HG03103 (cell line): ENCODE measurements around the gene SLC13A2.

Source experiments
- ATAC-seq: cut with Tn5 transposase; IDR thresholded peaks from one replicate; pipeline ENCODE4 v1.9.1; 2021; ENCODE audit warnings: low read depth; ENCODE audit not compliant: unreplicated experiment

The SLC13A2 gene

DNA sequence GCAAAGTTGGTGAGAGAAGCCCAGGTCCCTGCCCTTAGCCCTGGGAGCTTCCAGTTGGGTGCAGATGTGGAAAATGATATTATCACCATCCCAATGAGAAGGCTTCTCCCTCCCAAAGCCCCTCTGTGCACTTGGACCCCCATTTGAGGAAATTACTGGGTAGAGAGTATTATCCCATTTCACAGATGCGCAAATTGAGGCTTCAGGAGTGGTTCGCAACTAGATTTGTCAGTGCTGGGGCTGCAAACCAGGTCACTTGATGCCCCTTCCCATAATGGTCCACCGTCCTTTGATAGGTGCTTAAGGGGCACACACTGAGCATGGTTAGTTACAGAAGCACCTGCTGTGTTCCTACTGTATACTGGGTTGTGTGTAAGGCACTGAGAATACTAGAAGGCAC is 18.4 kb downstream of the SLC13A2 start:
- no peak for ATAC-seq

GRCh38 chr17:28492352-28493310 is 19.2 kb downstream of the SLC13A2 start:
- ATAC-seq = no peak

- no peak for ATAC-seq
Measured at GRCh38 chr17:28493460-28493859, 20.0 kb downstream of the SLC13A2 start.

- ATAC-seq = no peak
Measured at GRCh38 chr17:28494445-28495188, 21.2 kb downstream of the SLC13A2 start.

DNA sequence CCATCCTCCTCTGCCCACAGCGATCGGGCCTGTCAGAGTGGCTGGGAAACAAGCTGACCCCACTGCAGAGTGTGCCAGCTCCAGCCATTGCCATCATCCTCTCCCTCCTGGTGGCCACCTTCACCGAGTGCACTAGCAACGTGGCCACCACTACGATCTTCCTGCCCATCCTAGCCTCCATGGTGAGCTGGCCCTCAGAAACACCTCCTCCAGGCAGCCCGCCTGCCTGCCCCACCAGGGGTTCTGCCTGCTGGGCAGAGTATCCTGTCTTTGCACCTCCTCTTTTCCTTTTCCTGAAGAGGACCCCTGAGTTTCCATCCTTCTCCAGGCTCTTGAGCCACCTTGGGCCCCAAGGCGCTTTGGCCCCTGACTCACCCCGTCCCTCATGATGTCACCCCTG is 22.2 kb downstream of the SLC13A2 start:
- ATAC-seq = no peak

GRCh38 chr17:28497931-28498330 is 24.5 kb downstream of the SLC13A2 start:
- ATAC-seq = no peak

GRCh38 chr17:28498652-28499363 is 25.4 kb downstream of the SLC13A2 start:
- no peak for ATAC-seq

- no peak for ATAC-seq
Measured at GRCh38 chr17:28499364-28499664, 25.9 kb downstream of the SLC13A2 start.

DNA sequence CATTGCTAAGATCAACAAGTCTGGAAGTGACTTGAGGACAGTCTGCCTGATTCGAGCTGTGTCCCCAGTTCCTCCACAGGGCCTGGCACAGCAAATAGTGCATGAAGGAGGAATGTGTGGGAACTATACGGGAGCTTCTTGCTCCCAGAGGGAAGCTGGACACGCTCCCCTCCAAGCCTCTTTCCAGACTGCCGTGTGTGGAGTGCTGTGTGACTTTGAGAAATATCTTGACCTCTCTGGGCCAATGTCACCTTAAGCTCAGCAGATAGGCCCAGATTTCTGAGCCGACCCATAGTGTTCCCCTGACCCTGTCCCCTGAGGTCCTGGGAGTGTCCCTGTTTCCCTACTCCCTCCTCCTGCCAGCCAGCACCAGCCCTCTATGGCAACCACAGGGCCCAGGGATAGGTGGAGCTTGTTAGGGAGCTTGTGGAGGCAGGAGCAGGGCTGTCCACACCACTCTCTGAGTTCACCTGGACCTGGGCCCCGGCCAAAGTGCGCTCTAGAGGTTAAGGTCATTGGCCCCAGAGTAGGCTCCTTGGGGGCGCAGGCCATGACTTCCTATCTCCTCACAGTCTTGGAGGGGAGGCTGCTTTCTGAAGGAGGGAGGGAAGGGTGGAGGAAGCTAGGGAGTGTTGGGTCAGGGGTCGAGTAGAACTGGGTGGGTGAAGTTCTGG is 26.4 kb downstream of the SLC13A2 start:
- ATAC-seq = no peak

DNA sequence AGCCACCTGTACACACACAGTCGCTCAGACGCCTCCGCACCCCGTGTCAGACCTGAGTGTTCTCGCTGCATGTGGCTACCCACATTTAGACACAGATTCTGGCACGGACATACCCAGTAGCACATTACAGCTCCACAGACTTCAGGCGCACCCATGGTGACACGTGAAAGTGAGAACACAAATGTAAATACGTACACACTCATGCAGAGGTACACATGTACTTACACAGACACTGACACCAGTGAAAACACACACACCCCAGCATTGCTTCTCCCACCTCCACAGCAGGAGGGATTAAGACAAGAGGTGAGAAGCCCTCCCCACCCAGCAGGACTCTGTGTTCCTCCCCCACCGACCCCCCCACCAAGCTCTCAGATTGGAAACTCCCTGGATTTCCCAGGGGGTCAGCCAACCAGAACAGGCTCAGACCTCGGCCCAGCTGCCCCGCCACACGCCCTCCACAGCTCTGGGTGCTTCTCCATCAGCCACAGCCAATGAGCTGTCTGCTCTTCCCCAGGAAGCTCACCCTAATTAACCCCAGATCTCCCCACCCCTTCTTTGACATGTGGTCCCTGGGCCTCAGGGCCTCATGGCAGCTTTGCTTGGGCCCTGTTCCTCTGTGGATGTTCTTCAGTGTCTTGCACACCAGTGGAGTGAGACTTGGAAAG is 27.4 kb downstream of the SLC13A2 start:
- ATAC-seq = no peak

GRCh38 chr17:28501421-28502284 is 28.2 kb downstream of the SLC13A2 start:
- ATAC-seq = no peak

DNA sequence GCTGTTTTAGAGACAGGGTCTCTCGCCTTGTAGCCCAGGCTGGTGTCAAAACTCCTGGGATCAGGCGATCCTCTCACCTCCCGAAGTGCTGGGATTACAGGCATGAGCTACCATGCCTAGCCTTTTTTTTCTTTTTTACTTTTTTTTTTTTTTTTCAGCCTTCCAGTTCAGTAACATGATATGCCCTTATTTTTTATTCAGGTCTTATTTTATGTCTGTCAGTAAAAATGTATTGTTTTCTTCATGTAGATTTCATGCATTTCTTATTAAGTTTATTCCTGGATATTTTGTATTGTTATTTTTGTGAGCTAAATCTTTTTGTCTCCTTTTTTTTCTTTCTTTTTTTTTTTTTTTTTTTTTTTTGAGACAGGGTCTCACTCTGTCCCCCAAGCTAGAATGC is 30.0 kb downstream of the SLC13A2 start:
- no peak for ATAC-seq

GRCh38 chr17:28505986-28506665 is 32.7 kb downstream of the SLC13A2 start, which contains the start of gene FOXN1:
Gene FOXN1, plus strand, starts transcription at chr17:28506348. Its CDS starts 17,622 bp downstream, at chr17:28523970.
- ATAC-seq = no peak

- ATAC-seq = no peak
Measured at GRCh38 chr17:28506763-28507487, 33.5 kb downstream of the SLC13A2 start.

DNA sequence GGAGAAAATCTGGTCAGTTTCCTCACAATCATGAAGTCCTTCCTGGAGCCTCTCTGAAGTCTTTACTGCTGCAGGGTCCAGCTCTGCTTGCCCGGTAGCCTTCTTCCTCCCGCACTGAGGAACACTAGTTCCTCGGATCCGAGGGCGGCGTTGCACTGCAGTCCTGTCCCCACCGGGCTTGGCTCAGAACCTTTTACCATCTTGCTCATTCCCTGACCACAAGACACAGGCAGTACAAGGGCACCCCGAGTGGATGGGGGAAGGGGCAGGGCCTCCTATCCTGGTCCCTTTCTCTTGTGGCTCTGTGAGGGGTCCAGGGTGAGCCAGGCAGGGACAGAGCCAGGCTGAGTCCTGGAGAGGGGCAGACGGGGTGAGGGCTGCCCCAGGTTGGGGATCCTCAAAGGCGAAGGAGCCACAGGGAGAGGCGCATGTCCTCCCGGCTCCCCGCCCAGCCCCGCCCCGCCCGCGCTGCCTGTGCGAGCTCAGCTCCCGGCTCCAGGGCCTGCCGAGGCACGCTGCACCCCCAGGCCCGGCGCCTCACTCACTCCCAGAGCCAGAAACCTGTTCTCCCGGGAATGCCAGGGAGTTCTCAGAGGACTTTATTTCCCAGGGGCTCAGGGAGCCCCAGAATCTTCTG is 34.2 kb downstream of the SLC13A2 start:
- ATAC-seq = no peak

DNA sequence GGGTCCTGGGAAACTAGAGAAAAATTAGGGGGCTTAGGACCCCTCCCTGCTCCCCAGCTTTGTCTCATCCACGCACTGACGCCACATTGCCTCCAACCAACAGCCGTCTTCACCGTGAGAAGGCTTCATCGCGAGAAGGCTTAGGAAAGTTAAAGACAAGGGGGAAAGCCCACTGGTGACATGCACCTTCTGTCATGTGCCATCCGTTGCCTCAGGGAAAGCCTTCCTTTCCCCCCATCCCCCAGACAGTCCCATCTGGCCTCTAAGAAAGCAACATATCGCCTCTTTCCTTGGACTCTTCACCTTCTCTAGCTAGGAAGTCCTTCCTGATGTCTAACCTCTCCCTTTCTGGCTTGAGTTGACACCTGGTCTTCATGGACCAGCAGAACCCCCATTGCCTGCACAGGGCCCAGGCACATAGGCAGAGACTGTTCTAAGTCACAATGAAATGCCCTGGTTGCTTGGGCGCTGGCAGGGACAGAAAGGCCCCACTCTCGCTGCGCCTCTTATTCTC is 34.8 kb downstream of the SLC13A2 start:
- ATAC-seq = no peak

- ATAC-seq = no peak
Measured at GRCh38 chr17:28509789-28510188, 36.3 kb downstream of the SLC13A2 start.
